Measurements from ENCODE around the gene ADI1. TPM values are rescaled to one million over a fixed set of nuclear protein-coding genes. Genes with fewer than 3 reads are reported as not detected.

Gene ADI1
- total RNA-seq, 4 donors from 2014 or later, result 40.2 to 98.6 (median 92.3) TPM

DNA sequence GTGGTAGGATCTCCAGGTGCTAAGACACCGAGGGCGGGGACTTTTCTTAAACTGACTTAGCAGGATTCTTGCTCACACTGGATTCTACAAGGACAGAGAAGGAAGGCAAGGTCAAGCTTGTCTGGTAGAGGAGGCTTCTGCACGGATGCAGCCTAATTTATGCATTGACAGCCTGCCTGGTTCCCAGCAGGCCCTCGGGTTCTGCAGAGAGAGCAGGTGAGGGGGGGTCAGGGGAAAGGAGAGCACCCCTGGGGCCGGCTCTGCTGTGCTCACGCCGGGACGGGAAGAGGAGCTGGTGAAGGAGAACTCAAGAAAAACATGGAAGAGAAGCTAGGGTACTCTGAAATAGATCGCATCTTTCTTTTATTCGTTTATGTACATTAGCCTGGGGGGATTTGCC lies 46.4 kb downstream of the ADI1 start:
- TF ChIP-seq POLR2A (IDR thresholded peaks at IDR 0.05), result no peak
- TF ChIP-seq, protein P1, sequence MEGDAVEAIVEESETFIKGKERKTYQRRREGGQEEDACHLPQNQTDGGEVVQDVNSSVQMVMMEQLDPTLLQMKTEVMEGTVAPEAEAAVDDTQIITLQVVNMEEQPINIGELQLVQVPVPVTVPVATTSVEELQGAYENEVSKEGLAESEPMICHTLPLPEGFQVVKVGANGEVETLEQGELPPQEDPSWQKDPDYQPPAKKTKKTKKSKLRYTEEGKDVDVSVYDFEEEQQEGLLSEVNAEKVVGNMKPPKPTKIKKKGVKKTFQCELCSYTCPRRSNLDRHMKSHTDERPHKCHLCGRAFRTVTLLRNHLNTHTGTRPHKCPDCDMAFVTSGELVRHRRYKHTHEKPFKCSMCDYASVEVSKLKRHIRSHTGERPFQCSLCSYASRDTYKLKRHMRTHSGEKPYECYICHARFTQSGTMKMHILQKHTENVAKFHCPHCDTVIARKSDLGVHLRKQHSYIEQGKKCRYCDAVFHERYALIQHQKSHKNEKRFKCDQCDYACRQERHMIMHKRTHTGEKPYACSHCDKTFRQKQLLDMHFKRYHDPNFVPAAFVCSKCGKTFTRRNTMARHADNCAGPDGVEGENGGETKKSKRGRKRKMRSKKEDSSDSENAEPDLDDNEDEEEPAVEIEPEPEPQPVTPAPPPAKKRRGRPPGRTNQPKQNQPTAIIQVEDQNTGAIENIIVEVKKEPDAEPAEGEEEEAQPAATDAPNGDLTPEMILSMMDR (IDR thresholded peaks at IDR 0.05 in 4 of 5, conservative IDR thresholded peaks at IDR 0.05 in 1 of 5), result no peak
- DNase-seq, result no peak
- H3K36me3 ChIP-seq, result peaks cover 0 to 9% of the 10 kb centered on the region in 2 donors
- intact Hi-C loops (cut with DNase I; ENCODE audit: low total_unique reads) (loop anchor here (5.0 to 10.0 kb wide), 2 partner anchors 96 to 628 kb away; partner anchors contain the start of genes EIPR1 and TRAPPC12), in situ Hi-C loops (cut with MboI; ENCODE audit: low sequenced_read_pairs in 4 of 4) (no loop called here)
- H3K4me3 ChIP-seq, result no peak overlapping the region
- peak overlapping the region; percentile 87 to 99 (median 92) for H3K27ac ChIP-seq
- ATAC-seq, result no peak
- no peaks in the 10 kb centered on the region for H3K27me3 ChIP-seq
- H3K9me3 ChIP-seq, result no peaks in the 10 kb centered on the region
- H3K4me1 ChIP-seq, result peaks cover 52 to 73% of the 10 kb centered on the region in 2 donors

DNA sequence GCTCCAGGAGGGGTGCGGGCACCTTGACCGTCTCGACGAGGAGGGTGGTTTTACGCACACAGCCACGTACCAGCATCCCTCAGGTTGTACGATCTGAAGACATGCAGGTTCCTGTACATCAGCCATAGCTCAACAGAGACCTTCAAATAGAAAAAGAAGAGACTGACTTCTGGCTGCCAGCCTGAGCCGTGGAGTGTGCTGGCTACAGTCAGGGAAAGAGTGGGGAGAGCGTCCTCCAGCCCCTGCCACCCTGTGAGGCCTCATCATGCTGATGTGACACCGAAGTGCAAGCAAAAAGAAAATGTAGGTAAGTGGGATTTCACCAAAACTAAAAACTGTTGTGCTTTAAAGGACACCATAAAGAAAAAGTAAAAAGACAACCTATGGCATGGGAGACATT lies 47.0 kb downstream of the ADI1 start:
- TF ChIP-seq, protein P1 (IDR thresholded peaks at IDR 0.05 in 4 of 5, conservative IDR thresholded peaks at IDR 0.05 in 1 of 5), result no peak
- no peak for TF ChIP-seq POLR2A (IDR thresholded peaks at IDR 0.05)
- Histone ChIP-seq H3K27ac (peak overlapping the region; percentile 87 to 99 (median 92)), H3K9me3 (no peaks in the 10 kb centered on the region), H3K4me1 (peaks cover 52 to 71% of the 10 kb centered on the region in 2 donors), H3K4me3 (no peak overlapping the region), H3K36me3 (peaks cover 0 to 15% of the 10 kb centered on the region in 2 donors), H3K27me3 (no peaks in the 10 kb centered on the region)
- intact Hi-C loops (cut with DNase I; ENCODE audit: low total_unique reads) (loop anchor here (5.0 to 10.0 kb wide), 2 partner anchors 95 to 627 kb away; partner anchors contain the start of genes EIPR1 and TRAPPC12), in situ Hi-C loops (cut with MboI; ENCODE audit: low sequenced_read_pairs in 4 of 4) (no loop called here)
- ATAC-seq (no peak), DNase-seq (no peak)

DNA sequence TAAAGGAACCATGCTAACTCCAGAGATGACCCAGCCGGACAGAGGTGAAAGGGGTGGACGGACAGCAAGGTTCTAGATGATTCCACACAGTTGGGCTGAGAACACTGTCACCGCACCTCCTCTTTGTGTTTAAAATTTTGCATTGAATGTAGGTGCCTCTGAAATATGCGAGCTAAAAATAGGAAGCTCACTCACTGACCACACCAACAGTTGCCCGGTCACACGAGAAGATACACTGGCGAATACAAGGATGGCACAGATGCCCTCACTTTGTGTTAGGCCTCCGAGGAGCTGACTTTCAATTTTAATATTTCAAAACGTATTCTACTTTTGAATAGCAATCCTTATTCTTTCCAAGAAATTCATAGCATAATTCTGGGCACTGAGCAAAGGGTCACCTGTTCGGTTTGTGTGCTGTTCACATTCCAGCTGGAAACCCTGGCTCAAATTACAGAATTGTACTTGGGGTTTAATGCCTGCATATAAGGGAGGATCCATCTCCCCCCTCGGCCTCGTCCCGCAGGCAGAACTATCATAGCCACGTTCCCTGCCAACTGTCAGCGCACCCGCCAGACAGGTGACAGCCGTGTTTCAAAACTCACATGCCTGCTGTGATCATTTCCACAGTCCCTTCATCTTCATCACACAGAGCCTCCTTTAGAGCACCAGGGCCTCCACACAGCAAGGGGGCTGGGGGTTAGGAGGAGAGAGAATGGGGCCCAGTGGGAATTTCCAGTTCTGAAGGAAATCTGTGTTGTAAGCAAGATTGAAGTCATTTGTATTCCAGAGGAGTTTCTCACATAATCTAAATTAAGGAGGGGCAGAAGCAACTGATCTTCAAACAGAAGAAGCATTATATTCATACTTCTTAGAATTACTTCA lies 48.2 kb downstream of the ADI1 start:
- H3K9me3 ChIP-seq, result no peaks in the 10 kb centered on the region
- ATAC-seq (peak; percentile 78 to 84), DNase-seq (peak; percentile 83 to 94)
- H3K27ac ChIP-seq, result peak overlapping the region; percentile 87 to 99 (median 92)
- H3K4me1 ChIP-seq, result peaks cover 42 to 65% of the 10 kb centered on the region in 2 donors
- H3K27me3 ChIP-seq, result no peaks in the 10 kb centered on the region
- H3K4me3 ChIP-seq, result peak overlapping the region in 3 of 4 donors; percentile 10 to 37 (median 26)
- TF ChIP-seq, protein P1 (IDR thresholded peaks at IDR 0.05 in 4 of 5, conservative IDR thresholded peaks at IDR 0.05 in 1 of 5), result no peak
- TF ChIP-seq POLR2A (IDR thresholded peaks at IDR 0.05), result peak; percentile 58 to 79
- in situ Hi-C loops (cut with MboI; ENCODE audit: low sequenced_read_pairs in 4 of 4) (no loop called here), intact Hi-C loops (cut with DNase I; ENCODE audit: low total_unique reads) (loop anchor here (2.0 to 10.0 kb wide), 3 partner anchors 88 to 626 kb away; partner anchors contain the start of genes EIPR1, RNASEH1 and TRAPPC12)
- peaks cover 0 to 20% of the 10 kb centered on the region in 2 donors for H3K36me3 ChIP-seq

DNA sequence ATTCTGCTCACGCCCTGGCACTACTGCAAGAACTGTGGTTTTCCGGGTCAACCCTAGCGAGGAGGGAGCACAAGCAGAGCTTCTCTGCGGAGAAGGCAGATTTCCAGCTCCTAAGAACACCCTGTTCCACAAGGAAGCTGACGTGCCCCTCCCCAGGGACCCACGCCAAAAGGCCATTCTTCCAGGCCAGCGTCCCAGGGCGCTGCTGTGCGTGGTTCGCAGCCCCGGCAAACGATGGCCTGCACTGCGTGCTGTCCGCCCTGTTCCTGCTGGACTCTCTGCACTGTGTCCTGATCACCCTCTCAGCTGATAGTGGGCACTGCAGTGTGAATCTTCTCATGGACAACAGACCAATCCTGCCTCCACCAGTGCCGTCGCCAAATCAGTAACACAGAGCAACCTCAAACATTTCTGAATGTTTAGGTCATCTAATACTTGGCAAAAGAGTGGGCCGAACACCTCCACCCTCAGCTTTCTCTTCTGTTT lies 49.1 kb downstream of the ADI1 start:
- H3K36me3 ChIP-seq, result peaks cover 0 to 20% of the 10 kb centered on the region in 2 donors
- peak overlapping the region in 3 of 4 donors; percentile 10 to 37 (median 26) for H3K4me3 ChIP-seq
- intact Hi-C loops (cut with DNase I; ENCODE audit: low total_unique reads) (loop anchor here (2.0 to 10.0 kb wide), 3 partner anchors 89 to 625 kb away; partner anchors contain the start of genes EIPR1, RNASEH1 and TRAPPC12), in situ Hi-C loops (cut with MboI; ENCODE audit: low sequenced_read_pairs in 4 of 4) (no loop called here)
- peaks cover 36 to 63% of the 10 kb centered on the region in 2 donors for H3K4me1 ChIP-seq
- ATAC-seq, result peak; percentile 73 to 76
- no peaks in the 10 kb centered on the region for H3K9me3 ChIP-seq
- H3K27me3 ChIP-seq, result no peaks in the 10 kb centered on the region
- peak; percentile 17 to 46 for TF ChIP-seq POLR2A (IDR thresholded peaks at IDR 0.05)
- TF ChIP-seq, protein P1 (IDR thresholded peaks at IDR 0.05 in 4 of 5, conservative IDR thresholded peaks at IDR 0.05 in 1 of 5), result no peak
- peak overlapping the region; percentile 87 to 99 (median 92) for H3K27ac ChIP-seq
- DNase-seq, result peak; percentile 93 to 94
